Transverse colon (tissue), 4 donors: Measurements from ENCODE around the gene UBXN10.
A peak's percentile ranks its signal among the peaks of the same experiment; 100 is the strongest.

Experiments used
- CTCF ChIP-seq, 5 experiments: fragments of 200-600 bp in 3 of 5; fragments of 450-650 bp in 2 of 5; sonication (generic) in 3 of 5; IDR thresholded peaks; 1 replicate in 2 of 5; 2 replicates in 3 of 5; pipeline ENCODE4 v1.5.1; 2016 to 2017; ENCODE audit warnings: antibody characterized with exemption in 5 of 5, inconsistent platforms in 3 of 5, mild to moderate bottlenecking in 2 of 5, moderate library complexity in 1 of 5
- EP300 ChIP-seq: sonication (generic); formaldehyde crosslinking; IDR thresholded peaks from one replicate; pipeline ENCODE4 v1.6.1; 2017; ENCODE audit warnings: antibody characterized with exemption, low read depth
- POLR2A ChIP-seq: fragments of 450-650 bp; IDR thresholded peaks from one replicate; pipeline ENCODE4 v1.6.1; 2016; ENCODE audit warnings: antibody characterized with exemption, mild to moderate bottlenecking, moderate library complexity
- POLR2AphosphoS5 ChIP-seq, 3 donors: sonication (generic); formaldehyde crosslinking; IDR thresholded peaks; one replicate each; pipeline ENCODE4 v1.6.1; 2016; ENCODE audit warnings: antibody characterized with exemption in 3 of 3

- TF ChIP-seq CTCF (IDR thresholded peaks at IDR 0.05): no peak
- TF ChIP-seq POLR2A: no peak
- TF ChIP-seq EP300: no peak
- TF ChIP-seq POLR2AphosphoS5 (IDR thresholded peaks at IDR 0.05): peak in 1 of 3 donors; percentile 23
Measured at GRCh38 chr1:20183035-20183434, 2.9 kb upstream of the UBXN10 start.
